ENCODE measurements around the gene ABTB1.

GRCh38 chr3:127677541-127678314, 5.0 kb downstream of the ABTB1 start:
- TF ChIP-seq CTCF (CRISPR knock-in tag; IDR thresholded peaks at IDR 0.05) (no peak), EZH2 (conservative IDR thresholded peaks at IDR 0.05; ENCODE audit: low read depth, low read length) (no peak), REST (IDR thresholded peaks at IDR 0.05; ENCODE audit: borderline replicate concordance in 1 of 2, low read depth in 1 of 2, low read length in 2 of 2) (no peak), PHF21A (CRISPR knock-in tag; IDR thresholded peaks at IDR 0.05) (no peak), ZNF878 (CRISPR knock-in tag; IDR thresholded peaks at IDR 0.05) (no peak), KDM6A (CRISPR knock-in tag; IDR thresholded peaks at IDR 0.05; ENCODE audit: low read depth) (no peak), MAX (IDR thresholded peaks at IDR 0.05) (no peak), ZHX1 (CRISPR knock-in tag; IDR thresholded peaks at IDR 0.05; ENCODE audit: low read depth) (no peak), GTF2F1 (IDR thresholded peaks at IDR 0.05; ENCODE audit: low read length) (no peak), KDM5A (IDR thresholded peaks at IDR 0.05; ENCODE audit: borderline replicate concordance, low read length) (no peak), ZNF224 (CRISPR knock-in tag; IDR thresholded peaks at IDR 0.05) (no peak), CEBPB (IDR thresholded peaks at IDR 0.05; ENCODE audit: borderline replicate concordance, low read depth, low read length) (no peak)

All from HepG2 (cell line).